LNCAP (cell line): ENCODE results near the gene PCDHGB3.

ENCODE experiments used
- CTCF ChIP-seq: fragments of 450-650 bp; IDR thresholded peaks from 2 replicates; pipeline ENCODE4 v1.5.1; 2017; ENCODE audit warnings: mild to moderate bottlenecking

PCDHGB3 gene

GRCh38 chr5:141397756-141398551 is 27.9 kb downstream of the PCDHGB3 start, which contains the start of gene PCDHGB5:
TSS of gene PCDHGB5 (plus strand) at chr5:141397947. CDS start at chr5:141398128, 181 bp downstream.
- peak; percentile 76 for TF ChIP-seq CTCF

GRCh38 chr5:141398608-141399007 is 28.6 kb downstream of the PCDHGB3 start:
- no peak for TF ChIP-seq CTCF

- TF ChIP-seq CTCF = no peak
Observed at GRCh38 chr5:141399555-141400258, 29.7 kb downstream of the PCDHGB3 start.

- peak; percentile 49 for TF ChIP-seq CTCF
Observed at GRCh38 chr5:141402553-141403243, 32.7 kb downstream of the PCDHGB3 start, which contains the start of gene PCDHGA9. TSS of gene PCDHGA9 (plus strand) at chr5:141402778. CDS start at chr5:141402953, 175 bp downstream.

- no peak for TF ChIP-seq CTCF
Observed at GRCh38 chr5:141403387-141403786, 33.3 kb downstream of the PCDHGB3 start.

GRCh38 chr5:141407790-141408505 is 37.9 kb downstream of the PCDHGB3 start, which contains the start of gene PCDHGB6:
TSS of gene PCDHGB6 (plus strand) at chr5:141408021. CDS start at chr5:141408203, 182 bp downstream.
- peak; percentile 32; the same call in 1 of the 2 replicates for TF ChIP-seq CTCF
